AG09309 (cell line): ENCODE results near the gene MIA2.
A peak's percentile ranks its signal among the peaks of the same experiment; 100 is the strongest.

Experiments used
- DNase-seq: peaks from one replicate; pipeline ENCODE4 v3.0.0-alpha.2; 2010; ENCODE audit warnings: low read depth
- H3K4me3 ChIP-seq: 2 replicates; pipeline ENCODE4 v1.5.1; 2011; ENCODE audit warnings: mild to moderate bottlenecking, low read depth, low read length, moderate library complexity; ENCODE audit not compliant: control insufficient read depth
- CTCF ChIP-seq: IDR thresholded peaks from 2 replicates; pipeline ENCODE4 v1.5.1; 2011; ENCODE audit warnings: mild to moderate bottlenecking, low read depth, low read length, inconsistent platforms; ENCODE audit not compliant: insufficient read depth, control insufficient read depth; ENCODE audit errors: missing control alignments

The MIA2 gene

GRCh38 chr14:39265033-39265432, 31.3 kb downstream of the MIA2 start:
- peak overlapping the region; percentile 16 for H3K4me3 ChIP-seq
- no peak for TF ChIP-seq CTCF
- DNase-seq = no peak

- no peak for DNase-seq
- peak overlapping the region; percentile 99 for H3K4me3 ChIP-seq
- TF ChIP-seq CTCF = no peak
Measured at GRCh38 chr14:39265806-39266524, 32.2 kb downstream of the MIA2 start.

- DNase-seq = no peak
- TF ChIP-seq CTCF = no peak
- H3K4me3 ChIP-seq = peak overlapping the region; percentile 99
Measured at GRCh38 chr14:39266525-39266870, 32.8 kb downstream of the MIA2 start.

GRCh38 chr14:39266871-39267607, 33.3 kb downstream of the MIA2 start:
- H3K4me3 ChIP-seq = peak overlapping the region; percentile 99
- TF ChIP-seq CTCF = no peak
- no peak for DNase-seq

GRCh38 chr14:39267608-39268005, 33.9 kb downstream of the MIA2 start:
- H3K4me3 ChIP-seq = peak overlapping the region; percentile 99
- no peak for DNase-seq
- TF ChIP-seq CTCF = no peak

GRCh38 chr14:39268393-39268792, 34.7 kb downstream of the MIA2 start:
- DNase-seq = no peak
- no peak for TF ChIP-seq CTCF
- H3K4me3 ChIP-seq = peak overlapping the region; percentile 99
